HG03103 (cell line): ENCODE results near the gene SGPL1.
"Not testable (repeated sequence)": the region's sequence is repeated elsewhere in the genome, so short reads cannot be mapped to it uniquely, and the experiment has no call there.

ENCODE experiments used
- ATAC-seq: cut with Tn5 transposase; IDR thresholded peaks from one replicate; pipeline ENCODE4 v1.9.1; 2021; ENCODE audit warnings: low read depth; ENCODE audit not compliant: unreplicated experiment

The SGPL1 gene

GRCh38 chr10:70916241-70916640 is 100.5 kb downstream of the SGPL1 start:
- no peak for ATAC-seq

GRCh38 chr10:70917226-70917625 is 101.5 kb downstream of the SGPL1 start:
- no peak for ATAC-seq

- ATAC-seq, result no peak
Observed at GRCh38 chr10:70917635-70918034, 101.9 kb downstream of the SGPL1 start.

GRCh38 chr10:70918851-70919530 is 103.2 kb downstream of the SGPL1 start:
- ATAC-seq, result no peak

- ATAC-seq, result not testable (repeated sequence)
Observed at GRCh38 chr10:70919906-70920305, 104.2 kb downstream of the SGPL1 start.

GRCh38 chr10:70920519-70920918 is 104.8 kb downstream of the SGPL1 start:
- ATAC-seq, result no peak

GRCh38 chr10:70921285-70921684 is 105.5 kb downstream of the SGPL1 start:
- ATAC-seq, result no peak

GRCh38 chr10:70923696-70924095 is 107.9 kb downstream of the SGPL1 start:
- ATAC-seq, result no peak

- ATAC-seq, result no peak
Observed at GRCh38 chr10:70925377-70926225, 109.9 kb downstream of the SGPL1 start.

GRCh38 chr10:70926226-70927000 is 110.7 kb downstream of the SGPL1 start:
- ATAC-seq, result no peak

GRCh38 chr10:70927189-70927943 is 111.6 kb downstream of the SGPL1 start:
- ATAC-seq, result no peak

GRCh38 chr10:70928140-70928539 is 112.4 kb downstream of the SGPL1 start:
- no peak for ATAC-seq

- no peak for ATAC-seq
Observed at GRCh38 chr10:70930263-70931000, 114.7 kb downstream of the SGPL1 start.
